ENCODE measurements around the gene SMARCA5.

Gene SMARCA5

GRCh38 chr4:143539670-143540023 lies 26.1 kb downstream of the SMARCA5 start:
- DNase-seq = no peak

DNA sequence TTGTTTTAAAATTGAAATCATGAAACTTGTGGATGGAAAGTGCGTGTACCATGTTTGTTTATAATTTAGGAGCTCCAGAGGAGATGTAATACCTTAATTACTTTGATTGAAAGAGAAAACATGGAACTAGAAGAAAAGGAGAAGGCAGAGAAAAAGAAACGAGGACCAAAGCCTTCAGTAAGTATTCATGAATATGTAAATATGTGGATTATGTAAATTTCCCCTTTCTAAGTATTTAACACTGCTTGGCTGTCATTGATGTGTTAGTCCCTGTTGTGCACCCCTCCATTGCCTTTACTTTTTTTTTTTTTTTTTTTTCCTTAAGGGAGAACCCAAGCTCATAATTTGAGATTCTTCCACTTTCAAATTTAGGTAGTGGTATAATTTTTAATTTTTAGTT lies 36.4 kb downstream of the SMARCA5 start:
- DNase-seq = no peak

DNA sequence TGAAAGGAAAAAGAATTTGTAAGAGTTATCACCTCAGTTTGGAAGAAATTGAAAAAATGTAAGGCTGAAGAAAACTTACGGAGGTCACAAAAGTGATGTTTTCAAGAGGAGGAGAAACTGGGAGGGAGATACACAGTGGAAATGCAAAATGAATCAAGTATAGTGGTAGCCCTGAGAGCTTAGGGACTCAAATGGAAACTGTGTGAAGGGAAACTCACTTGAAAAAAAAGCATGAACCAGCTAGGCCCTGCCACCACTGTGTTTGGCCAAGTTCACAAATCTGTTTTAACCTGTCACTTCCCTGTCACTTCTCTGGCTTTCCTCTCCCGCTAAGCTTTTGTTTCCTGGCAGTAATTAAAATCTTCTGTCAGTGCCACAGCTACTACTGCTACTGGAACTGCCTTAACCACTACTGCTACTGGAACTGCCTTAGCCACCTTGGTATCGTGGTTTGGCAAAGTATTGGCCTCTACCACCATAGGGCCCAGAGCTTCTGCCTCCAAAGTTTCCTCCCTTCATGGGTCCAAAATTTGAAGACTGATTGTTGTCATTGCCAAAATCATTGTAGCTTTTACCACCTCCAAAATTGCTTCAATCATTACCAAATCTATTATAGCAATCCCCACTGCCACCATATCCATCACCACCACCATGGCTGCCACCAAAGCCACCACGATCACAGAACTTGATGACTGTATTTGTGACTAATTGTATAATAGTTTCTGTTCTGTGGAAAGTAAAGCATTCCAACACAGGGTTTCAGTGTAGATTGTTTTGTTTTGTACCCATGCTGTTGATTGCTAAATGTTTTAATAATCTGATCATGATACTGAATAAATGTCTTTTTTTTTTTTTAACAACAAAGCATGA lies 41.5 kb downstream of the SMARCA5 start:
- no peak for DNase-seq

- no peak for DNase-seq
Measured at GRCh38 chr4:143555676-143556075, 42.2 kb downstream of the SMARCA5 start.

- no peak for DNase-seq
Measured at GRCh38 chr4:143558286-143558685, 44.8 kb downstream of the SMARCA5 start.

- peak; percentile 86 for DNase-seq
Measured at GRCh38 chr4:143558823-143559756, 45.6 kb downstream of the SMARCA5 start.

DNA sequence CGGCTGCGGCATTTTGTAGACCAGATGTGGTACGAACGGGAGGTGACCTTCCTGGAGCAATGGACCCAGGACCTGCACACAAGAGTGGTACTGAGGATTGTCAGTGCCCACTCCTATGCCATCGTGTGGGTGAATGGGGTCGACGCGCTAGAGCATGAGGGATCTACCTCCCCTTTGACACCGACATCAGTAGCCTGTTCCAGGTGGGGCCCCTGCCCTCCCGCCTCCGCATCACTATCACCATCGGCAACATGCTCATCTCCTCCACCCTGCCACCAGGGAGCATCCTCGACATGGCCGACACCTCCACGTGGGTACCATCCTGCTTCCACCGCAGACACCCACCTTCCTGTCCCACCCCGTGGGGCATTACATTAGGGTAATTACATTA lies 46.2 kb downstream of the SMARCA5 start:
- peak; percentile 10 for DNase-seq

DNA sequence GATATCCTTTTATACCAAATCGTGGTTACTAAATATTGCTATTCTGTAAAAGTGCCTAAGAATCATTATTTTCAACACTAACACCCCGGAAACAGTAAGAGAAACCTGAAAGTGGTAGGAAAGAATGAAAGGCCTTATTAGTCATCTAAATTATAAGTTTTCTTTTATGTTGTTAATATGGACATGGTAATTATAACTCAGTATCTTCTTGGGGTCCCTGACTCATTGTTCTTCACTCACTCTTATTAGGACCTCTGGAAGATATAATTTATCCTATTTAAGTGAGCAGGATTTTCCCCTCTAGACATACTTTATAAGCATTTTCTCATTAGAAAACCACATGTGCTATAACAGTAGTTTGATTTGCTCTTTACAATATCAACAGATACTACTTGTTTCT lies 51.0 kb downstream of the SMARCA5 start:
- DNase-seq = no peak

GRCh38 chr4:143575331-143575730 lies 61.8 kb downstream of the SMARCA5 start:
- DNase-seq = no peak

DNA sequence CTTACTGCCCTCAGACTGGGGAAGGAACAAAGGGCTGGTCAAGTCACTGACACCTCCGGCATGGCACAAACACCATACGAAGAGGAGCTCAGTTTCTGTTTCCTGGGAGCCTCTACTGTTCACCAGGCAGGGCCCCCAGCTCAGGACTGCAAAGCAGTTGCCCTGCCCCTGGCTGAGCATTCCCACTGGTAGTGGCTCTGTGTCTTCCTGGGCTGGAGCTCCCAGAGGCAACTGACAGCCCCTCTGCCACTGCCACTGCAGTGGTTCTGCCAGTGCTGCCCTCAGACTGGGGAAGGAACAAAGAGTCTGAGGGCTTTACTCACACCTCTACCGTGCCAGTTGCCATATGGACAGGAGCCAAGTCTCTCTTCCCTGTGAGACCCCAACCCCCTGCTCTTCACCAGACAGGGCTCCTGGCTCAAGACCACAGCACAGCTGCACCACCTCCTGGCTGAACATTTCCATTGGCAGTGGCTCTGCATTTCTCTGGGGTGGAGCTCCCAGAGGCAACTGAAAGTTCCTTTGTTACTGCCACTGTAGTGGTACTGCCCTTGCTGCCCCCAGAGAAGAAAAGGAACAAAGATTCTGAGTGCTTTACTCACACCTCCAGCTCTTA lies 67.9 kb downstream of the SMARCA5 start:
- no peak for DNase-seq

DNA sequence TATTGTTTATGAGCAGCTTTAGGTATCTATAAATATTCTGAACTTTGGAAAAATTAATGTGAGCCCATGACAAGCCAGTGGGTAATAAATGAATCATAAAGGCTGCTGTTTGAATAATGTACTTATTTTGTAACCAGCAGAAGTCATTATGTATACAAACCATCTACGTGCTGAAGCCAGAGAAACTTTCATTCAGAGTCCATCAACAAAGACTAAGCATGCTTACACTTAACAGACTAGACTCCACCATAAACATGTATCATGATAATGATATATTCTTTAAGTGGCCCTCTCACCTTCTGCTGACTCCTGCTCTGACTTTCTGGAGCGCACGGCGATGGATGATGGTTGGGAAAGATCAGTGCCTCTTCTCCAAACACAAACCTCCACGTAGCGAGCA lies 72.0 kb downstream of the SMARCA5 start:
- no peak for DNase-seq

- DNase-seq = no peak
Measured at GRCh38 chr4:143586080-143586479, 72.6 kb downstream of the SMARCA5 start.

DNA sequence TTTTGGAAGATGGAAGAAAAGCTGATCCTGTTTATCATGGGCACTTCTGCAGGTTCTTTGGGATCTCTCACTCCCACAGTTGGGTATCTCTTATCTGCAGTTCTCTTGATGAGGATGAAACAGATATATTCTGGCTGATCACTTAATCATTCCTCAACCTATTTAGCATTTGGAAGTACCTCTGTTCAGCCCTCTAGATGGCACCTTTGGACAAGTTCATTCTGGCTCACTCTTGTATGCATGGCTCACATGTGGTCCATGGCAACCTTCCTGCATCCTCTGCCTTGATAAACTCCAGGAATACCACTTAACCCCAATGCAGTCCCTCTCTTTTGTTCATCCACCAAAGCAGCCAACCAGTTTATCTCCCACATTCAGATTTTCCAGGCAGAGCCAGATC lies 74.2 kb downstream of the SMARCA5 start:
- DNase-seq = no peak

DNA sequence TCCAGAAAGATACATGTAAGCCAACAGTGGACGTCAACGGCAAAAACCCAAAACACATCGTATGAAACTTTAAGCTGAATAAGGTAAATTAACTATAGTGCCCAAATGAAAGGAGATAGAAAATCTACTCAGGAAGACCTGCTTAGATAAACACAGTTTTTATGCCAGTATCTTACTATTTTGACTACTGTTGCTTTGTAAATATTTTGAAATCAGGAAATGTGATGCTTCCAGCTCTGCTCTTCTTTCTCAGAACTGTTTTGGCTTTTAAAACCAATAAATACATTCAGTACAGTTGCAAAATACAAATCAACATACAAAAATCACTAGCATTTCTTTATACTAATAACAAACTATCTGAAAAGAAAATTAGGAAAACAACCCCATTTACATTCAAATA lies 83.8 kb downstream of the SMARCA5 start:
- DNase-seq = no peak

DNA sequence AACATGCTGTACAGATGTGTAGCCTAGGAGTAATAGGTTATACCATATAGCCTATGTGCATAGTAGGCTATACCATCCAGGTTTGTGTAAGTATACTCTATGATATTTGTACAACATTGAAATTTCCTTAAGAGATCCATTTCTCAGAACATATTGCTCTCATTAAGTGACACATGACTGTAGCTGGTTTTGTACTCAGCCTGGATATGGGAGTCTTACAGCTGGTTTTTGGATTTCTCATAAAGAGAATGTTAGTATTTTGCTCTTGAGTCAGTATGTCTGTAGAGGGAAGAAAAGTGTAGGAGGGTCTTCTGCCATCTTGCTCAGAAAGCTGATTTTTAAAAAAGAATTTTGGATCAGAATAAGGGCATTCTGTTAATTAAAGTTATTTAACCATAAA lies 85.3 kb downstream of the SMARCA5 start:
- DNase-seq = no peak

GRCh38 chr4:143599827-143600226 lies 86.3 kb downstream of the SMARCA5 start:
- DNase-seq = no peak

DNA sequence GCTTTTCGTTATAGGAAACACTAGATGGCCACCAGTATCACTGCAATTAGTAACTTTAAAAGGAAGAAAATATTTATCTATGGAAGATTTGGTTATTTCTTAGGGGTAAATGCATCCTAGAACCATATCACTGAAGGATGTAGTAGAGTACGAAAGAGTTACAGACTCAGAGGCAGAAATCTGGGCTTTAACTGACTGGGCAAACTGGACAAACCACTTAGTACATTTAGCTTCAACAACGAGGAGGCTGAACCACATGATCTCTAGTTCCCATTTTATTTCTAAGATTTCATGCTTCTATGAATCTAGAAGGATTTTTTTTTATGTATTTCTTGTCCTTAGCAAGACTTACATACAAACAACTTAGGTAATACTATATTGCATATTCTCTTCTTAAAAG lies 93.0 kb downstream of the SMARCA5 start:
- DNase-seq = no peak

Measured in NCI-H526 treated with DMSO at 0.1 percent for 48 hours (cell line).